ENCODE data around the gene MAP3K20.

DNA sequence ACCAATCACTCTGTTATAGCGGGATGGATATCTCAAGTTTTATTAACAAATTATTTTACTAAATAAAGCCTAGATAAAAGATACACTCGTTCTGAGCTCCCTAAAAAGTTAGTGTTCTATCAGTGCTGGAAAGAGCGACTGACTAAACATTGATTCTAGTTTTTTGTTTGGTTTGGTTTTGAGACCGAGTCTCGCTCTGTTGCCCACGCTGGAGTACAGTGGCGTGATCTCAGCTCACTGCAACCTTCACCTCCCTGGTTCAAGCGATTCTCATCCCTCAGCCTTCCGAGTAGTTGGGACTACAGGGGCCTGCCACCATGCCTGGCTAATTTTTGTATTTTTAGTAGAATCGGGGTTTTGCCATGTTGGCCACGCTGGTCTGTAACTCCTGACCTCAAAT lies 205.2 kb downstream of the MAP3K20 start:
- TF ChIP-seq, protein P1, sequence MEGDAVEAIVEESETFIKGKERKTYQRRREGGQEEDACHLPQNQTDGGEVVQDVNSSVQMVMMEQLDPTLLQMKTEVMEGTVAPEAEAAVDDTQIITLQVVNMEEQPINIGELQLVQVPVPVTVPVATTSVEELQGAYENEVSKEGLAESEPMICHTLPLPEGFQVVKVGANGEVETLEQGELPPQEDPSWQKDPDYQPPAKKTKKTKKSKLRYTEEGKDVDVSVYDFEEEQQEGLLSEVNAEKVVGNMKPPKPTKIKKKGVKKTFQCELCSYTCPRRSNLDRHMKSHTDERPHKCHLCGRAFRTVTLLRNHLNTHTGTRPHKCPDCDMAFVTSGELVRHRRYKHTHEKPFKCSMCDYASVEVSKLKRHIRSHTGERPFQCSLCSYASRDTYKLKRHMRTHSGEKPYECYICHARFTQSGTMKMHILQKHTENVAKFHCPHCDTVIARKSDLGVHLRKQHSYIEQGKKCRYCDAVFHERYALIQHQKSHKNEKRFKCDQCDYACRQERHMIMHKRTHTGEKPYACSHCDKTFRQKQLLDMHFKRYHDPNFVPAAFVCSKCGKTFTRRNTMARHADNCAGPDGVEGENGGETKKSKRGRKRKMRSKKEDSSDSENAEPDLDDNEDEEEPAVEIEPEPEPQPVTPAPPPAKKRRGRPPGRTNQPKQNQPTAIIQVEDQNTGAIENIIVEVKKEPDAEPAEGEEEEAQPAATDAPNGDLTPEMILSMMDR (IDR thresholded peaks at IDR 0.05) = no peak
- no peak for TF ChIP-seq POLR2AphosphoS5 (IDR thresholded peaks at IDR 0.05)
